IPS-NIHi11 (cell line): ENCODE measurements around the gene KCNA5.

Source experiments
- DNase-seq: peaks from one replicate; pipeline ENCODE4 v3.0.0; 2012; ENCODE audit warnings: mixed read lengths, low spot score

Gene KCNA5

DNA sequence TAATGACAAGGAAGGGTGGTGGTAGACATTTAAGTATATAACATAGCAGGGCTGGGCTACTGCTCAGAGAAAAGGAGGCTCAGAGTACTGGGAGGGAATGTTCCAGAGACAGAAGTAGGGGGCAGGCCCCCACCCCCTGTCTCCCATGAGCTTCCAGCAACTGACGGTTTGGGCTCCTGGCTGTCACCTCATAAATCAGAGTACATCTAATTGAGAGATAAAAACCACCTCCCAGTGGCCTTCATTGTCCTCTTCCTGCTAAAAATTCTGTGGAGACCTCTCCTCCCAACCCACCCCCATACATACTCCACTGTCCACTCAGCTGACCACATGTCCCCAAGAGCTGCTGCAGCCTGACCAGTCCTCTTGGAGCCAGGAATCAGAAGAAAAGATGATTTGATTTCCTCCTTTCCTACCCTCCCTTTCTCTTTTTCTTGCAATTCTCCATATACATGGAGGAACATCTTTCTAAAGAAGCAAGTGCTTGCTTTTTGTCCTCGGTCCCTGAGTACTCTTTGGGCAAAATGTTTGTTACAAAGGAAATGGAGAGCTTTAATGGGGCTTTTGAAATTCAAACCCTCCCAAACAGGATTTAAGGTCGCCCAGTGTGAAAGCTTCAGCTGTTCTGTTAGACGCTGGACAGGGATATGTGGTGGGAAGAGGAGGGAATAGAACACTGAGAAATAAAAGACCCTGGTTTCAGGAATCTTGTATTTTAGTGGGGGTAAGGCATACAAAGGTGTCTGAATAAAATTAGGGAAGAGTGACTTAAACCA is 16.4 kb upstream of the KCNA5 start:
- no peak for DNase-seq

DNA sequence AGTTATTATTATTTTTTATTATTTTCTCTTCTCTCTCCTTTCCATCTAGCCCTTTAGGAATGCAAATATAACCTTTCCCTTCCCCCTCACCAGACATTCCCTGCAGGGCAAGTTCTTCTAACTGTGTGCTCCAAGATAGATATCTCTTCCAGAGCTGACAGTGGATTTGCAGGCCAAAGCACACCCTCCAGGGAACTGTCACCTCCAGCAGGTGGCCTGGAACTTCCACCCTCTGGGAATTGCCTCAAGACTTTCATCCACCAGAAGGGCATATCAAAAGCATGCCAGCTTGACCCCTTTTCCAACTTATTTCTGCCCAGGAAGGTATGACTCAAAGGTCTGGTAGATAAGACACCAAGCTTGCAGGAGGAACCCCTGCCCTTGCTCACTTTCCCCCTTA is 13.6 kb upstream of the KCNA5 start:
- no peak for DNase-seq

DNA sequence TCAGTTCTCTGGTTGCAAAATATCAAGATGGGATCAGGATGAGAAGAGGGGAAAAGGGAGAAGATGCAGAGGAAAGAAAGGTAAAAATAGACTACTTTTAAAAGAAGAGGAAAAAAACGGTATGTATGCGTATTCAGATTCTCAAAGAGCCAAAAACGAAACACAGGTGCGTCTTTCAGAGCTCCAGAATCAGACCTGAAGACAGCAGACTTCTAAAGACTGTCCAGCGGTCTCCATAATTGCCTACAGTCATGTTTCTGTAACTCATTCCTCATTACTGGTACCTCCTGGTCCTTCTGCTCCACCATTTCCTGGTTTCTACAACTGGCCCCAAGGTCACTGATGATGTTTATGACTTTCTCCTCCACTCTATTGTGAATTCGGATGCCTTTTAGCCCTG is 12.4 kb upstream of the KCNA5 start:
- DNase-seq, result no peak

DNA sequence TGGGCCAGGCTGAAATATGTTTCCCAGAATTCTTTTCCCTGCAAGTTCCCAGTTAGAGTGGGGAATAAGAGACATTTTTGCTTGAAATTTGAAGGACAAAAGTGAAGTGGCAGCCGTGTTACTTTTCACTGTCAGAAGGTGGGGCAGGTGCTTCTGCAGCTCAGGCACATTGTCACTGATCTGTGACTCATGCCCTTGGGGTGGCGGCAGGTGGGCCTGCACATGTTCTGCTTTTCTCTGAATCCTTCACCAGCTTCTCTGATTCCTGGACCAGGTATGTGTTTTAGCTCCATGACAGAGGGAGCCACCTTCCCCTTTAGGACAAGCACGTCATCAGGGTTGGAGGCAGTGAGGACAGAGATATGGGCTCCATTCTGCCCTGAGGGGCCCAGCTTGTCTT is 11.7 kb upstream of the KCNA5 start:
- no peak for DNase-seq

DNA sequence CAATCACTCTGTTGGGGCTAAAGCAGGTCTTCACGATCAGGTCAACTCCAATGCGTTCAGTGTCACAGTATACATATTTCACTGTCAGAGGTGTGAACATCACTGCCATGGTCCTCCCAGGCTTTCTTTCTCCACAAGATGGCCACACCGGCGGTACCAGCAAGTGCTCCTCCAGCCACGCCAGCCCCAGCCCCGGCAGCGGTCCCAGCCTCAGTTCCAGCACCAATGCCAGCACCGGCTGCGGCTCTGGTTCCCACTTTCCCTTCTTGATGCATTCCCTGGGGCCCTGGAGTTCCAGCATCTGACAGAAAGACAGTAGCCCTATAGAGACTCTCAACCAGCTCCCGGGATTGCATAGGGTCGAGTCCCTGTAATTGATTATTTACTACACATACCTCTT is 10.9 kb upstream of the KCNA5 start:
- DNase-seq, result no peak

DNA sequence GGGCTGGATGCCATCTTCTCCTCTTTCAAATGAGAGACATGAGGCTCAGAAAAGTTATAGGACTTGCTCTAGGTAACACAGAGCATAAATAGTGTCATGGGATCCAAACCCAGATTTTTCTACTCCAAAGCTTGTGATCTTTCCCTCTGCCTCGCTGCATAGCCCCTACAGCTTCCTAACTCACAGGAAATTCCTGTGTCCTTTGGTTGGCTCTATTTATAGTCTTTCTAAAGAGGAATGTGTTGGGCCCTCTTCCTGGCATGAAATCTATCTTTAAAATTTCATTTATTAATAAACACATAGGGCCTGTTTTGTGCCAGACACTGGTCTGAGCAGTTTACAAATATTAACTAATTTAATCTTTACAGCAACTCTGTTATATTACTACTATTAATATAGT is 9.8 kb upstream of the KCNA5 start:
- no peak for DNase-seq

DNA sequence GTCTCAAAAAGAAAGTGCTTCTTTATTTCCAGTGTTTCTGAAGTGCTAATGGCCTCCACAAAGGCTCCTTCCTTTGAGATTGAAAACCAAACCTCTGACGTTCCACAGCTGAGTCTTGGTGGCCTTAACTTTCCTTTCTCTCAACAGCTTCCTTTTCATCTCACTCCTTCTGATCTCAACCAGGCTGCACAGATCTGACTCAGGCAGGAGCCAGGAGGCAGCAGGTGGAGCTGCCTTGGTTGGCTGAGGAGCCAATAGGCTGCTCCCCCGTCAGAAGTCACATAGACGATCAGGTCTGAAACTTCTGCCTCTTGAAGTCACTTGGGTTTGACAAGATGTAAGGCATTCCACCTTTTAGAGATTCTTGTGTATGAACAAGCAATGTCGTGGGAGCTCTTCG is 9.1 kb upstream of the KCNA5 start:
- DNase-seq, result no peak

DNA sequence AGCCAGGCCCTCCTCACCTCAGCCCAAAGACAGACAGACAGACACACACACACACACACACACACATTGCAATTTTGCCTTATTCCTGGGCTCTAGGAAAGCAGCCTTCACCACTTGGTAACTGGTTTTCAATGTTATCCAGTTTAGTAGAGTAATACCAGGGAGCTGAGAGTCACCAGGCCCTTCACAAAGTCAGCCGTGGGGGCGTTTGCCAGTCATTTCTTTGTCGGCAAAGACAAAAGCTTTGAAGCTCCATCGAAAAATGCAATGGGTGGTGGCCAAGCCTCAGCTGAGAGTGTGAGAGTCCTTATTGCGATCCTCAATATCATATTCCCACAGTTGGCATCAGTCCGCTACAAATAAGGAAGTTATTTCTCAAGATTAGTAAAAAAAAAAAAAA is 8.1 kb upstream of the KCNA5 start:
- no peak for DNase-seq

DNA sequence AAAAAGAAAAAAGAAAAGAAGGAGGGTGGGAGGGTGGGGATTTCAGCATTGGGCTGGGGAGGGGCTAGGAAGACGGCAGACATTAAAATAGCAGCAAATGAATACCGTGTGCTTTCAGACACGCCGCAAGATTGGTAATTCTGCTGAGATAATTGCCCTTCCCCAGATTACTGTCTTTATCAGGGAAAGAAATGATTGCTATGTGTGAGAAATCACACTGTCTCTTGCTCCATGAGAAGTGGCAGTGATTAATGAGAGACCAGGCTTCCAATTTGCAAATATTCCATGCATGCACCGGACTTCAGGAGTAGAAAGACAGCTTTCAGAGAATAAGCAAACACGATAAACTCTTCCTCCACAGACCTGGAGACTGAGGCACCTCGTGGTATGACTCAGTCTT is 7.6 kb upstream of the KCNA5 start:
- DNase-seq, result no peak

DNA sequence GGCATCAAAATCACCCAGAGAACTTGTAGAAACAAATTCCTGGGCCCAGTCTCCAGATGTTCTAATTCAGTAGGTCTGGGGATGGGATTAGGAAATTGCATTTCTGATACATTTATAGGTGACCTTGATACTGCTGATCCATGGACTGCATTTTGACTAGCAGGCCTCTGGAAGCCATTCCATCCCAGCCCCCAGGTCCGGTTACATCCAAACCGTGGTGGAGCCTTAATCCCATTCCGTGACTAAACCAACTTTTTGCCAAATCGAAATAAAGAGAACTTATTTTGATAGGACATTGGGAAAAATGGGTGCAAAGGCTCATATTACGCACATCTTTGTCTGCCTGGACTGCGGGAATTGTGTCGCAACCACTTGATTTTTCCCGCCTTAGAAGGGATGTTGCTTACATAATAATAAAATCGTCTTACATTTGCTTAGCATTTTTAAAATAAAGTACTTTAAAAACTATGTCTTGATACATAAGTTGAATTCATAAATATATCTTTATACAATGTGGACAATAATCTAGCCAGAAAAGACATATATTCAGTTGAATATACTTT is 5.8 kb upstream of the KCNA5 start:
- no peak for DNase-seq

DNA sequence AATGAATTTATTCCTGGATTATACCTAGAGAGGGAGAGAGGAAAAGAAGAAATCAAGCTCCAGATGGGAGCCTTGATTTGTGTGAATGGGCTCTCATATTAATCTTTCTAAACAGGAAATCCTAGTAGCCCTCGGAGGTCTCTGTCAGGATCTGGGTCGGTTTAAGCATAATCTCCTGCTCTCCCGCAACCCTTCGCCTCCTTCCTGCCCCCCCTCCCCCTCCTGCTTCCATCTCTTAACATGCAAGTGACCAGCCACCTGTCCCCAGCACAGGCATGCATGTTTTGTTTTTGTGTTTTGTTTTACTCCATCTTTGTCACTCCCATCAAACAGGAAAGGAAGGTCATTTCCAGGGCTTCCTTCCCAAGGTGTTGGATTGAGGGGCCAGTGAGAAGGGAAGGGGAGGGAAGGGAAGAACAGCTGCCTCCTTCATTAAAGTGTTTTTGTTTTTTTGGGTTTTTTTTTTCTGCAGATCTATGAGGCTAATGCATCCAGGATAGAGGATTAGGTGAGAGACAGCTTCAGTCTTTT is 4.8 kb upstream of the KCNA5 start:
- no peak for DNase-seq

DNA sequence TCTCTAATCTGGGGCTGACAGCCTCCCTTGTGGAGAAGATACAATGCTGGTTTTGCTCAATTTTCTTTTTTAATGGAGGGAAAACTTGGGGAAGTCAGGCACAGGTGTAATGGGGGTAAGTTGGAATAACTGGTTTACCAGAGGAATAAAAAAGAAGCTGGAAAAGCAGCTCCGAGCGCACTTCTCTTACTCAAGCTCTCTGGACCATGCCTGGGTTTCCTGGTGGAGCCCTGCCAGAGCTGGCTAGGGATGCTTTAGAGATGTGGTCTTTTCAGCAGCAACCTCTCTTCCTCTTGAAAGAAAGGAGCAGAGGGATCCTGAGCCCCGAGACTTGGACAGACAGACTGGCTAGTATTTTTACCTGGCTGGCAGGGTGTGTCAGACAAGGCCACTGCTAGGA is 3.9 kb upstream of the KCNA5 start:
- DNase-seq, result no peak

DNA sequence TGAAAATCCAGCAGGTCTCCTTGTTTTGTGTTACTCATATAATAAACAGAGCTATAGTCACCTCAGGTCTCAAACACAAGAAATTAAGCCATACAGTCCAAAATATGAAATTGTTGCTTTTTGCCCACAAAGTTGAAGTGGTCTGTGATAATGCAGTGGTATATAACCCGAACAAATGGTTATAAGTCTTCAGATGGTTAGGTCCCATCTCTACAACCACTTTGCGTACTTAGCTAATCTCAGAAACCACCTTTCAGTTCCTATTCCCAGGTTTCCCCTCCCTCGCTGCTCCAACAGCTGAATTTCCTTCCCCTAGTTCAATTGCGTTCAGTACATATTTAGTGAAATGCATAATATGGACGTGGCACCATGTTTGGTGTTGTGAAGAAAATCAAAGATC is 3.3 kb upstream of the KCNA5 start:
- DNase-seq, result no peak

DNA sequence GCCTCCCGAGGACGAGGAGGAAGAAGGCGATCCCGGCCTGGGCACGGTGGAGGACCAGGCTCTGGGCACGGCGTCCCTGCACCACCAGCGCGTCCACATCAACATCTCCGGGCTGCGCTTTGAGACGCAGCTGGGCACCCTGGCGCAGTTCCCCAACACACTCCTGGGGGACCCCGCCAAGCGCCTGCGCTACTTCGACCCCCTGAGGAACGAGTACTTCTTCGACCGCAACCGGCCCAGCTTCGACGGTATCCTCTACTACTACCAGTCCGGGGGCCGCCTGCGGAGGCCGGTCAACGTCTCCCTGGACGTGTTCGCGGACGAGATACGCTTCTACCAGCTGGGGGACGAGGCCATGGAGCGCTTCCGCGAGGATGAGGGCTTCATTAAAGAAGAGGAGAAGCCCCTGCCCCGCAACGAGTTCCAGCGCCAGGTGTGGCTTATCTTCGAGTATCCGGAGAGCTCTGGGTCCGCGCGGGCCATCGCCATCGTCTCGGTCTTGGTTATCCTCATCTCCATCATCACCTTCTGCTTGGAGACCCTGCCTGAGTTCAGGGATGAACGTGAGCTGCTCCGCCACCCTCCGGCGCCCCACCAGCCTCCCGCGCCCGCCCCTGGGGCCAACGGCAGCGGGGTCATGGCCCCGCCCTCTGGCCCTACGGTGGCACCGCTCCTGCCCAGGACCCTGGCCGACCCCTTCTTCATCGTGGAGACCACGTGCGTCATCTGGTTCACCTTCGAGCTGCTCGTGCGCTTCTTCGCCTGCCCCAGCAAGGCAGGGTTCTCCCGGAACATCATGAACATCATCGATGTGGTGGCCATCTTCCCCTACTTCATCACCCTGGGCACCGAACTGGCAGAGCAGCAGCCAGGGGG is 979 bp downstream of the KCNA5 start:
- DNase-seq, result no peak

DNA sequence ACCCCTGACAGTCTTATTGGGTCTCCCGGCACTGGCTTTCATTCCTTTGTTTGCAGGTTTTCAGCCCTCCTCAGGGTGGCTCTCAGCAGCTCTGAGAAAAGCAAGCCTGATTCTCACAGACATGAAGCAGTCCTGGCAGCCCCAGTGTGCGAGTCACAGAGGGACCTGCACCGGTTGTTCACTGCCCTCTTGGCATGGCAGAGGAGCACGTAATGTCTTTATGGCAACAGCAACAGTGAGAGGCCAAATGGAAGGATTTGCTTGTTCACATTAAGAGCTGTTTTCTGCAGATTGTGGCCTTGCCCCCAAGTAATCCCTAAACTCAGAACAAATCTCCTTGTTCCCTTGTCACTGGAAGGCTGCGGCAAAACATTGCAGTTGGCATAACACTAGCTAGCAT is 3.4 kb downstream of the KCNA5 start:
- no peak for DNase-seq

DNA sequence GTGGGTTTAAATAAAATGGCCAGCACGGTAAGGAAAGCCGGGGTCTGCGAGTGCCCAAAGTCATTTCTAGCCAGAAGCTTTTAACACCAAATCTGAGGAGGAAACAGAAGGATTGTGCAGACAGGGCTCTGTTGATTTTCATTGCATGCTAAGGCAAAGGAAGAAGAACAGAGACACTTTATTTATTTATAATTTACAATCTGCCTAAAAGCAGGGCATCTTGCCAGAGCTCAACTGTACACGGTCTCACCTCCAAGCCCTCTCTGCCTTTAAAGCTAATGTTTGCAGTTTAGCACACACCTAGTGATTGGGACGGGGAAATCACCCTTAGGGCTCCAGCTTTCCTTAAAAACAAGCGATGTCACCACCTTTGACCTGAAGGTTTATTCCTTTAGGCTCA is 4.0 kb downstream of the KCNA5 start:
- DNase-seq, result no peak

DNA sequence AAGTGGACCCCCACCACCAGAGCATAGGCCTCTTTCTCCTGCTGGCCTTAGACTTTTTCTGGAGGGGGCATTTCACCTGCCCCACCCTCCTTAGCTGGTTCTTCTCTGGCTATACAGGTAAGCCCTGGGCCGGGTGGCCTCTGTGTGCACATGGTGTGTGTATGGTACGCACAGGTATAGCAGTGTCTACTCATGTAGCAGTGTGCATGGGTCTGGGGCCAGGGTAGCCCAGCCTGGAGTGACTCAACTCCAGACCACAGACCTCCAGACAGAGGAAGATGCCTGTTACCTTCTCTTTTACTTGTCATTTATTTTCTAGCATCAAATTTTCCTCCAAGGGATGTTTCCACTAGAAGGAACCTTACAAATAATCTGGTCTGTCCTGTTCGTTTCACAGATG is 6.9 kb downstream of the KCNA5 start:
- no peak for DNase-seq

DNA sequence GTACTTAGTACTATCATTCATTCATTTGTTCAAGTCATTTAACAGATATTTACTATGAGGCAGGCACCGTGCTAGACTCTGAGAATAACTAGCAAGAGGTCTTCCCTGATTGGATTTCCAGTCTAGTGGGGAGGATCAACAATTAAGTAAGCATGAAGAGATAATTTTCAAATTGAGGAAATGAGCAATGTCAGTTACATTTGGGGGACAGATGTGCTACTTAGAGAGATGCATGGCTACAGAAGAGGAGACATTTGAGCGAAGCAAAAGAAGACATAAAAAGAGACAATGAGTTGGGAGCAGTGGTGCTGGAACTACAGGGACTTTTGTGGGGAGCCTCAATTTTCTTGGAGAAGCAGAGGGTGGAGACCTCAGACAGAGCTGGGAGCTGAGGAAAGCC is 7.7 kb downstream of the KCNA5 start:
- DNase-seq, result no peak

DNA sequence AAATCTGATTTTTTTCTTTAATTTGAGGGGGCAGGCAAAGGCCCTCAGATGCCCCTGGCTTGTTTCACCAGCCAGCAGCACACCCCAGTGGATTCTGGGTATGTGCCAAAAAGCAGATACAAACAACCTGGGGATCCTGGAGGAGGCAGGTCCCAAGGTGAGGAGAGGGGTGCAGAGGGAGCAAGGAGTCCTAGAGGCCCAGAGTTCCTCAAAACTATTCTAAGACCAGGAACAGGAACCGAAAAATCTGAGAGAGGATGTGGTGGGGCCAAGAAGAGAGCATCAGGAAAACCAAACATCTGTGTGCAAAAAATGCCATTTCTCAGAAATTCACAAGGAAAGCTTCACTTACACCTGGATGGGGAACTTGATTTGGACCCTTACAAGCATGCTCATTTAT is 8.2 kb downstream of the KCNA5 start:
- no peak for DNase-seq

DNA sequence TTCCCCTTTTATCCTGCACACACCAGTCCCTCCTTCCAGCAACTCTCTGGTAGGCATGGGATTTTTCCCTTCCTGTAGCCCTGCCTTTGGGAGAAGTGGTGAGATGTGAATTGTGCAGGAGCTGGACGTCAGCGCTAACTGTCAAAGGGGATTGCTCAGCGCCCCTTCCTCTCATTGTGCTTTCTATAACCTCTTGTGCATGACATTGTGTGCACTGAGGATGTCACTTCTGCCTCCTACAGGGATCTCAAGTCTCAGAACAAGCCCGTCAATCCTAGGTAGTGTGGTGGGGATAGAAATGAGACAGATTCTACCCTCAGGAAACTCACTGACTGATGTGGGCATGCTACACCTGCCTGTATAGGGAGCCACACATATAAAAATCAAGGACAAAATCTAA is 8.7 kb downstream of the KCNA5 start:
- DNase-seq, result no peak

DNA sequence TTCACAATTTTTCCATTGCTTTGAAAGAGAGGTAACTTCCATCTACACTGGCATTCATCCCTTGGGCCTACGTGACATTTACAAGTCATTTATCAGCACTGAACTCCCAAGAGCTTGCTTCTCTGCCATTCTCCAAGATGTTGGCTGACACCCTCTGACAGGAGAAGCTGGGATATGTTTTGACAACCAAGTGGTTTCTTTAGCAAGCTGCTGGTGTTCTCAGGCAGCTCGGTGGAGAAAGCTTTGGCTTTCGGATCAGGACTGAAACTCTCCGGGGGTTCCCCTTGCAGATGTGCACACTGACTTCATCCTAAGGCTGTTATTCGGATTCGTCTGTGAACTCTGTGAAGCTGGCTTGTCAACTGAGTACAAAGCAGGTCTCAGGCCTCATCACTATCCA is 15.7 kb downstream of the KCNA5 start:
- no peak for DNase-seq

DNA sequence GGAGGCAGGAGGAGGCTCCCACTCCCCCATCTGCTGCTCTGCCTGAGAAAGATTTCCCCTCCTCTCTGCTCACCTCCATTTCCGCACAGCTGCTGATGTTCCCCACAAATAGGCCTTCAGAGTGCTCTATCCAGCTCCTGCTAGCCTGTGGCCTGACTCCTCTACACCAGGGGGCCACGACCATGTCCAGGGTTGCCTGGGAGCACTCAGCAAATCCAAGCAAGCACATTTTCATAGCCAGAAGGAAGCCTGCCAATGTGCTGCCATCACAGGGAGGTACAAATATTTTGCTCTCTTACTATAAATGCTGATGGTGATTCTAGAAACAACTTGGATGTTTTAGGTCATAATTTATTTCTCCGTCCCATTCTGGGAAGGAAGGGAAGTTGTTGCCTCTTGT is 17.3 kb downstream of the KCNA5 start:
- no peak for DNase-seq

DNA sequence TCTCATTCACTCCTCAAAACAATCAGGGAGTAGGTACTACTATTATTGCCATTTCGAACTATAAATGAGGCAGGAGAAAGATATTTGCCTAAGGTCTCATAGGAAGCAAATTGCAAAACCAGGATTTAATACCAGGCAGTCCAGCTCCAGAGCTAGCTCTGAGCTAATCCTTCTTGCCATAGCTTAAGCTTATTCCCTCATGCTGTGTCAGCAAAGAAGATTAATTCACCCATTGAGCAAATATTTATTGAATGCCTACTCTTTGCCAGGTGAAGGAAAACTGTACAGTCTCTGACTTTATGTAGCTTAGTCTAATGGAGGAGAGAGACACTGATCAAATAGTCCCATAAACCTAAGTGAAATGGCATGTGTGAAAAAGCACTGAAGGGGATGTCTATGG is 19.5 kb downstream of the KCNA5 start:
- no peak for DNase-seq
